HG03175 (cell line): Measurements from ENCODE around the gene MLANA.

Source experiments
- ATAC-seq: cut with Tn5 transposase; IDR thresholded peaks from one replicate; pipeline ENCODE4 v1.9.1; 2021; ENCODE audit warnings: mild to moderate bottlenecking, moderate library complexity; ENCODE audit not compliant: unreplicated experiment

Gene MLANA

DNA sequence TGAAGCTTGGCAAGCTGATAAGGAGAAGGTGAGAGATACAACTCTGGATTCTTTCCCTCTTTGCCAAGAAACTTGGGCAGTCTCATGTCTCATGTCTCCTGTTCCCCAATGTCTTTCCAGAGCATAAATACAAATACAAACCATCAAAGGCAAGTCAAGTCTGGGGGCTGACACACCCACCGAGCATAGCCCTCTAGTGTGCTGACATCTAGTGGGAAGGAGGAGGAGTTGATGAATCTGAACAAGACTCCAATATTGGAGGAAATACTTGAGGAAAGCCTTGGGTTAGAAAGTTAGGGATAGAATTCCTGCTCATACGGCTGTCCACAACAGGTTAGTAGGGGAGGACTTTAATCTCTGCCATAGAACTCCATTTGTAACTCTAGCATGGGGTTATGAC is 8.6 kb downstream of the MLANA start:
- ATAC-seq: no peak

DNA sequence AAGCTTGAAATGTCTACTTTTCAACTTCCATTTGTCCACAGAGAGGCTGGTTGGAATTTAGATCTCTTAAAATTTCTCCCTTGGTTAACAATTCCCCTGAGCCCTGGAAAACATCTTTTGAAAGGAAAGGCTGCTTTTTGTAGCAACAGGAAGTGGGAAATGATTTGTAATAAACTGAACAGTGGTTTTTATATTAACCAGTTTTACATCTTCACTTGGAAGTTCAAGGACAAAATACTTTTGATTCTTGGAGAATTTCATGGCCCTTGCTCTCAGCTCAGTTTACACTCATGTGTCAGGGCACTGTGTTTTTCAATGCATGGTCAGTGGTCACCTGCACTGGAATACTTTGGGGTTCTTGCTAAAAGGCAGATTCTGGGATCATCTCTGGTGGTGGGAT is 9.9 kb downstream of the MLANA start:
- ATAC-seq: no peak

DNA sequence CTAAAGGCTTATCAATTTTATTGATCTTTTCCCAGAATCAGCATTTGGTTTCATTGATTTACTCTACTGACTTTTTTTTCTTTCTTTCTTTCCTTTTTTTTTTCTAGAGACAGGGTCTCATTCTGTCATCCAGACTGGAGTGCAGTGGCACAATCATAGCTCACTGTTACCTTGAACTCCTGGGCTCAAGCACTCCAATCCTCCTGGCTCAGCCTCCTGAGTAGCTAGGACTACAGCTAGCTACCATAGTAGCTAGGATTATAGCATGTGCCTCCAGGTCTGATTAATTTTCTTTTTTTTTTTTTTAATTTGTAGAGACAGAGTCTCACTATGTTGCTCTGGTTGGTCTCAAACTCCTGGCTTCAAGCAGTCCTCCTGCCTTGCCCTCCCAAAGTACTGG is 11.7 kb downstream of the MLANA start:
- no peak for ATAC-seq

DNA sequence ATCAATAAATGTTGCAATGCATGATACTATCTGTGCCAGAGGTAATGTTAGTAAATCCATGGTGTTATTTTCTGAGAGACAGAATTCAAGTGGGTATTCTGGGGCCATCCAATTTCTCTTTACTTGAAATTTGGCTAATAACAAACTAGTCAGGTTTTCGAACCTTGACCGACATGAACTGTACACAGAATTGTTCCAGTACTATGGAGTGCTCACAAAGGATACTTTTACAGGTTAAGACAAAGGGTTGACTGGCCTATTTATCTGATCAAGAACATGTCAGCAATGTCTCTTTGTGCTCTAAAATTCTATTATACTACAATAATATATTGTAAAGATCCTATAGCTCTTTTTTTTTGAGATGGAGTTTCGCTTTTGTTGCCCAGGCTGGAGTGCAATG is 18.2 kb downstream of the MLANA start:
- no peak for ATAC-seq

DNA sequence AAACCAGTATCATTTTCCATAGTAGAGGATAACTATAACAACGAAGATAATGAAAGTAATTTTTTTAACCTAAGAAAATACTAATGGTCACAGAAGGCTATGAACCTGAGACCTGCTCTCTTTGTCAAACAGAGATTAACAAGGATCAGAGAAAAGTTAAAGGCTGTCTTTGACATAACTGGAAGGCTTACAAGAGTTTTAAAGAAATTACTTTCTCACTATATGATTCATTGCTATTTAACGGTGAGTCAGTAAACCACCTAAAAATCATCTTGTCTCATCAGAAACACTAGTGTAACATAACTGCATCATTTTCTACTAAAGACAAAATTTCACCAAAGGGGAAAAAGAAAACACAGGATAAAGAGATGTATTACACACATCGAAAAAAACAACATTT is 19.3 kb downstream of the MLANA start:
- no peak for ATAC-seq

DNA sequence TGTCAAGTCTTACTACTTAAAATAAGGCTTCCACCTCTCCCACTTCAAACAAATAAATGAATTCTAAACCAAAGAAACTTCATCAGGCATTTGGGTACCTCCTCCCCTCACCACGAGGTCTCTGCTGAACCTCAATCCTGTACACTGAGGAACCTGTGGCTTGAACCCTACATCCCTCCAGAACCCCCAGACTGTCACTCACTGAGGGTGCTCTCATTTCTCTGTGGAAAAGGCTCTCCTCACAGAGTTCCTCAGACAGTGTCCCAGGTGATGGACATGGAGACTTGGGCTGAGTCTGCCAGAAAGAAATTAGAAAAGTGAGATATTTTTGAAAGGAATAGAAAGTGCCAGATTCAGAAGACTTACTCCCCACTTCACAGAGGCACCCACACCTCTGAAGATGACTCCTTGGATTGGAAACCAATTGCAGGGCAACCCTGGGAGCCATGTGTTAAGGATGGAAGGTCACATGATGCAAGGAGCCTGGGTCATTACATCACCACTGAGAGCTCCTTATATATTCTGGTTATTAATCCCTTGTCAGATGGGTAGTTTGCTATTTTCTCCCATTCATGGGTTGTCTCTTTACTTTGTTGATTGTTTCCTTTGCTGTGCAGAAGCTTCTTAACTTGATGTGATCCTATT is 19.8 kb downstream of the MLANA start:
- no peak for ATAC-seq

DNA sequence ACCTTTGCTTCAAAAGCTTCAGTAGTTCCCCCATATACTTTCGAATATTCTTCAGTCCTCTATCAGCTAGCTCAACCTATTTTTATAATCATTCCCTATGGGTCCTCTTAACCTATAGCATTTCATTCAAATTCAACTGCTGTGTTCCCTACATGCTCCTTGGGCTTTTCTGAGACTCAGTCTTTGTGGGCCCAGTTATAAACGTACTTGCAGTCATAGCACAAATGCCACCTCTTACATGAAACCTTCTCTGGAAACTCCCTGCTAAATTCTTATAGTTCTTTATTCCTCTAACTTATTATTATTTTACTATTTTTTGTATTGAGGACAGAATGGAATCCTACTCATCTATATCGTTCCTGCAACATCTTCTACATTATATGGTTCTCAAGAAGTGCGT is 24.7 kb downstream of the MLANA start:
- ATAC-seq: no peak

DNA sequence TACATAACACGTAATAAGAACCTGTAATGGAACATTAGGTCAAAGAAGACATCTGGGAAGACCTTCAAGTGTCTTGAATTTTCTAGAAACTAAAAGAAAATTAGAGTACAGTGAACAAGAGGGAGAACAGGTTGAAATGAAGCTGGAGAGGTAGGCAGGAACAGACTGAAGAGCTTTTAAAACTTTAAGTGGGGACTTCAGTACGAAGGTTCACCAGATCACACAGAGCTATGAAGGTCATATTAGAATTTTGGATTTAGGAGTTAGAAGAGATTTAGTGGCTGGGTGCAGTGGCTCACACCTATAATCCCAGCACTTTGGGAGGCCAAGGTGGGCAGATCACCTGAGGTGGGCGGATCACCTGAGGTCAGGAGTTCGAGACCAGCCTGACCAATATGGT is 26.6 kb downstream of the MLANA start:
- ATAC-seq: no peak

DNA sequence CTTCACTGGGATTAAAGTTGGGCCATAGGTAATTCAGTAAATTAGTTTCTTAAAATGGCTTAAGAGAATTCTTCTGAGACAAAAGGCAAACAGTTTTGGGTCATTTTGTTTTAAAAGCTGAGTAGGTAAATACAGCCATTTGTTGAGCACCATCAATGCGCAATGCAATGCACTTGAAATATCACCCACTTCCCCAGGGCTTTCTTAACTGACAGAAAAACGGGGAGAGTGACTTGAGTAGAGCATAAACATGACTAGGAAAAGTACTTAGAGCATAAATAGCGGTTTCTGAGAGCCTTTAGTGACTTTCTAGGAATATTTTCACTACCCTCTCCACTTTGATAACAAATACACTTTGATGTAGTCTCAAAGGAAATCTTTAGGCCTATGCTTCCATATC is 27.2 kb downstream of the MLANA start:
- no peak for ATAC-seq

DNA sequence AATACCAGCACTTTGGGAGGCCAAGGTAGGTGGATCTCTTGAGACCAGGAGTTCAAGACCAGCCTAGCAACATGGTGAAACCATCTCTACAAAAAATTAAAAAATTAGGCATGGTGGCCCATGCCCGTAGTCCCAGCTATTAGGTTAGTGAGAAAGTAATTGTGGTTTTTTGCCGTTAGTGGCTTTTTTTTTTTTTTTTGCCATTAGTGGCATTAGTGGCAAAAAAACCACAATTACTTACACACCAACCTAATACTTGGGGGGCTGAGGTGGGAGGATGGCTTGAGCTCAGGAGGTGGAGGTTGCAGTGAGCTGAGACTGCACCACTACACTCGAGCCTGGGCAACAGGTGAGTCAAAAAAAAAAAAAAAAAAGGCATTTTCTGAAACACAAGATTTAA is 27.8 kb downstream of the MLANA start:
- no peak for ATAC-seq

DNA sequence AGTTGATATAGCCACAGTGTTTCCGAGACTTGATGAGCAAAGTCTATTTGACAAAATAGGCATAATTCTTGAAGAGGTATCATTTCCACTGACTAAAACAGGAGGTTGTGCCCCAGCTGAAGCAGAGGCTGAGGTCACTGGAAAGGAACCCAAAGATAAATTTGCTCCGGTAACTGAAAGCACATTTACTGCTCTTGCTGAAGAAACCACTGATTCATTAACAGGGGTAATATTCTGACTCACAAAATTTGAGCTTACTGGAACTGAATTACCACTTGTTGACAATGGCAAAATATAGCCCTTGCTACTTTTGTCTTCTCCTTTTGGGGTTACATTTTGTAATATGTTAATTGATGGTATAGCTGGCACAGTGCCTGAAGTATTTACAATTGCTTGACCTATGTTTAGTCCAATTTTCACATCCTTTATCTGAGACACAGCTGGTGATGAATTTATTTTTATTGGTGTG is 30.2 kb downstream of the MLANA start:
- peak; percentile 83 for ATAC-seq

DNA sequence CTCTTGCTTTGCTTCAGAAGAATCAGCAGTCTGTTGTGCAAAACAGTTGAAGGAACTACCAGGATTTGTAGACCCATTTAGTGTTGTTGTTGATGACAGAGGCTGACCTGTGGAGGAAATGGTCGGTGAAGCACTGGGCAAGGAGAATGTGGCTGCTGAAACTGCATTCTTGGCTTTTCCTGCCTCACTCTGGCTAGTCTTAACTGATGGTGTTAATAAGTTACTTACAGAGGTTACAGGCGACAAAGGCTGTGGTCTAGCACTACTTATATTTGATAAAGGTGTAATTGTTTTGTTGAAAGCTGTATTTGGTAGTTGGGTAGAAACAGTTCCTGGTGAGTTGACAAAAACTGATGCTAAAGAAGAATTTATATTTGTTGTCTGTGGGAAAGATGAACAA is 31.5 kb downstream of the MLANA start:
- ATAC-seq: peak; percentile 68

DNA sequence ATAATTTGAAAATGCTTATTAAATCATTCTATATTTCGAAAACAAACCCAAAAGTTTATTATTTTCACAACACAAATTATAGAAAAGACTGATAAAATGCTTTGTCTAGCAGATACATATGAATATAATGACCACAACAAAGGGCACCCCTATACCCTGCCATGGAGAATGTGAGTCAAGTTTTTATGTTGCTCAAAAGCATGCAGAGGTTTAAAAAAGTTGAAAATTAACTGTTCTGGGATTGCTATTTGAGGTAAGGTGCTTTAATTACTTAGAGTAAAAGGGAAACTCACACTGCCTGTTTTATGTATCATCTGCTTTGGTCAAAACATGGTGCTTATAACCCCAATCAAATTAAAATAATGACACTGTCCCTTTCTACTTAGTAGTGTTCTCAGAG is 41.0 kb downstream of the MLANA start:
- no peak for ATAC-seq

DNA sequence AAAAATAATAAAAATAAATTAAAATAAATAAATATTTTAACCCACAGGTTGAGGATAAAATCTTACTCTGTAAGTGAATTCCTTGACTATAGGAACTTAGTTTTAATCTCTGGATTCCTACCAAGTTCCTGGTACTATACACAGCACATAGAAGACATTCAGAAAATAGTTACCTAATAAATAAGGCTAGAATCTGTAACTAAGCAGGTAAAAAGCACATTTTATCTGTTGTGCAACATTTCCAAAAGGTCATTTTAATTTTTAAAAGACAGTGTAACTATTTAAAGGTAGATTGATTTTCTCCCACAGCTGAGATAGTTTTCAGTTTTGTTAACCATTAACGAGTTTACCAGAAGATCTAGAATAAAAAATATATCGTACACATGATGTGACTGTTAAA is 47.8 kb downstream of the MLANA start:
- no peak for ATAC-seq

DNA sequence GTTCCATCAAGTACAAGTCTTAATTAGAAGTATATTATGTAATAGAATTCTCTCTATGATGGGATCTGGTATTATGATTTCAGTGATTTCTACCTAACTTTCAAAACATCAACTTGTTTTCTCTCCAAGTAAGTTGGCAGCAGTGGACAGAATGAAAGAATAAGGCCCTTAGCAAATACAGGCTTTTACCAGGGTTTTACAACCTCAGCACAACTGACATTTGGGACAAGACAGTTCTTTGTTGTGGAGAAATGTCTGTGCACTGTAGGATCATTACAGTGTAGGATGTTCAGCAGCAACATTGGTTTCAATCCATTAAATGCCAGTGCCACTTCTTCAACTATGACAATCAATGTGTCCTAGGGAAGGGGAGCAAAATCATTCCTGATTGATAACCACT is 48.8 kb downstream of the MLANA start:
- ATAC-seq: no peak

DNA sequence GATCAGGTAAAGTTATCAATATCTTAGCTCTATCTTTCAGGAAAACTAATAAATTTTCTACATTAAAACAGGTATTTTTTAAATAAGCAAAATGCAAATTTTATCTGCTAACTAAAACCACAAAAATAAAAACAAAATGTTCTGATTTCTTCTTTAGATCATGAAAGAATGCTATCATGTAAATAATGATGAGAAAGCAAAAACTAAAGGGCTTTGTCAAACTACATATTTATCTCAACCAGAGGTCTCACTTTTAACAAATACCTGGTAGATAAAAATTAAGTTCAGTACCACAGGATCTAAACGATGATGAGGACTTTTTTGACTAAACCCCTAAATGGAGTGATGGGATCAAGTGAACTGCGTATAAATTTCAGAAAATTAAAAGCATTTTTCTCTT is 50.5 kb downstream of the MLANA start:
- ATAC-seq: no peak

DNA sequence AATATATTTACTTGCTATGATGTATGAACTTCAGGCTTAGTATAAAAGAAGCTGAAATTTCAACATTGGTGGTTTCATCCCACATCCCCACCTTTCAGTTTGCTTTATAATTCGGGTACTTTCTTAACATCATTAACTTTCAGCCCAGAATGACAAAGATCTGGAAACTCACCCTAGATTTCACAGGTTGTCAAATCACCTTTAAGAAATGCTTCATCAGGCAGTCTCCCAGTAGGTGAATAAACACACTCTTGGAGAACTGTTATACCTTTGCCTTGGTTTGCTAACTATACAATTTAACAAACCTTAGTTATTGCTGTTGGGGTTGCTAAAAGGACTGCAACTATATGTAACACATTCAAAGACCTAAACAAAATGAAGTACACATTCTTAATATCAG is 54.4 kb downstream of the MLANA start:
- no peak for ATAC-seq

DNA sequence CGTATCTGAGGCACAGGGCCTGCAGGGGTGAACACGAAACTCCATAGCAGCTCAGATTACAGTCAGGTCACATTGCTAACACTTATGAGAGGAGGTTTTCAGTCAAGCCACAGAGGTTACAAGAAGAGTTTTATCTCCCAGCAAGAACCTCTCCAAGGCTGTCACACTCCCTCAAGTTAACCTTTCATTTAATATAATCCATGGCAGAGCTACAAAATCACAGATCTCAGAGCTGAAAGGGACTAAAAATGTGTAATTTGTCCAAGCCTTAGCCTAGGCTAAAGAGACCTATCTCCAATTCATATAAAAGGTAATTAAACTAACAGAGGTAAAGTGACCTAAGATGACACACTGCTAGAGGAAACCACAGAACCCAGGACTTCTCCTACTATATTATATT is 57.2 kb downstream of the MLANA start:
- peak; percentile 47 for ATAC-seq

DNA sequence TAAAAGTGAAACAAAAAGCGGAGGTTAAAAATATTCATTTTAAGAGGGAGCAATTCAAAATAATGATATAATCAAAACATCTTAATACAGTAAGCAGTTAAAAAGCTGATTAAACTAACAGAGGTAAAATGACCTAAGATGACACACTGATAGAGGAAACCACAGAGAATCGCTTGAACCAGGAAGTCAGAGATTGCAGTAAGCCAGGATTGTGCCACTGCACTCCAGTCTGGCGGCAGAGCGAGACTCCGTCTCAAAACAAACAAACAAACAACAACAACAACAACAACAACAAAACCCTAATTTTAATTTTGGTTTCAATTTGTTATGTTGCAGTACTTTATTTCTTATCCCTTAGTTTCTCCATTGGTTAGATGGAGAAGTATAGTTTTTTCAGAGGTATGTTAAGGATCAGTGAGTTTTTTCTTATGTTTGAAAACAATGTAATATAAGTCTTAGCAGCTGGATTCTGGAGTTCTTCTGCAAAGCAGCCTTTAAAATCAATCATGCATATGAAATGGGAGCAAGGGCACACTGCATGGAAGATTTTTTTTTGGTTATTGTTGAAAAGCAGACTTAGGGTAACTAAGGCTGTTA is 58.5 kb downstream of the MLANA start:
- ATAC-seq: no peak

DNA sequence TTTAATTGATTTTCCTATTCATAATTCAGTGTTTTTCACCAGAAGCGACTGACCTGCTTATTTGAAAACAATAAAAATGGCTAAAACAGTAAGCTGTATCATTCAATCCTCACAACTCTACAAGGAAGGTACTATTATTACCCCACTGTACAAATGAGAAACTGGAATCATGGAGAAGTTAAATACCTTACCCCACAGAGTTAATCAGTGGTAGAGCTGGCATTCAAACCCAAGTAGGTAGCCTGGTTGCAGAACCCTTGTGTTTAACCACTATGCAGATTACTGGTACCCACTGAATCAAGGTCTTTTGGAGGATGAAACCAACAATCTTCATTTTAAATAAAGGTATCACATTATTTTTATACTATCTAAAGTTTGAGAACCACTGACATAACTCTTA is 59.6 kb downstream of the MLANA start:
- ATAC-seq: no peak

DNA sequence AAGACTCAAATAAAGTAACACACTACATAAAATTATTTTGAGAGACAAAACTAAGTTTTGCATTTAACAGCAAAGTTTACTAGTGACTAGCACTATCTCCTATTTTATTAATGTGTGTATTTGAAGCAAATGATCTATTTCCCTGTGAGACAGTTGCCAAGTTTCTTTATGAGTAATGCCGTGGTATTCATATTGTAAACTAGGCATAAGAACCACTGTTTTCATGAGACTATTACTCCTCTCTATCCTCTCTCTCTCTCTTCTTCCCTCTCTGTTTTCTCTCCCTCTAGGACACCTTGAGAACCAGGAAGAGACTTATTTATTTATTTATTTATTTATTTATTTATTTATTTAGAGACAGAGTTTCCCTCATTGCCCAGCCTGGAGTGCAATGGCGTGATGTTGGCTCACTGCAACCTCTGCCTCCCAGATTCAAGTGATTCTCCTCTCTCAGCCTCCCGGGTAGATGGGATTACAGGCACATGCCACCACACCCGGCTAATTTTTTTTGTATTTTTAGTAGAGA is 61.1 kb downstream of the MLANA start:
- ATAC-seq: no peak

DNA sequence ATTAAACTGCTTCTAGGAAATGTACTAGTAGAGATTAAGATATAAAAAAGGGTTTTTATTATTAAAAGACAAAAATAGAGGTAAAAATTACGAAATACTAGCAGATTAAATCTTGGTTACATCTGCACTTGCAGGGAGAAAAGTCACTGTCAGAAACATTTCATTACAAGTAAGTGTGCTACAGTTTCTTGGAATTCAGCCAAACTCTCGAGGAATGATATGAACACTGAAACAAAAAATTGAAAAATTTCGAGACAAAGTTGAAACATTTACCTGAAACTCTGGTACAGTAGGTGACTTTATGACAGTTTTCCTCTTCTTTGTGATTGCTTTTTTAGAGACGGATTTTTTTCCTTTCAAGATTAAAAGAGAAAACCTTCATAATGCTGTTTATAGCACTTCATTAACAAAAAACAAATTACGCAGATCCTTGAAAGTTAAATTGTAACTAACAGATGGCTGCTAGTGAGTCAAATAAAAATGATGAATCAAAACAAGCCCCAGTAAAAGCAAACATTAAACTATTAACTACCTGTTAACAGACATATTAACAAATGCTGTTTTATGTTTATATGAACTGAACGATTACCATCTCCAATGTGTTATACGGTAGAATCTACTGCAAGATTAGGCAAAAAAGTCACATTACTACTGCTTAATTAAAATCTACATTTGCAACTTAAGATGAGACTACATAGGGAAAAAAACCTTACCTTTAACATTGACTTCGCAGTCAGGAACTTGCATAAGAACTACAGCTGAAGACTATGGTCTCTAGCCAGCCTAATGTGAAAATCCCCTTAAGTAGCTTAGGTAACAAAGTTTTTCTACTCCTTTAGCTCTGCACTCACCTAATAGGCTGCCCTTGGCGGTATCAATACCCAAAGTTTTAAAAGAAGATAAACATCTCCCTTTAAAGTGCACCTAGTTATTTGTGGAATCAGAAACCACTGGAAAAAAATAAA is 63.3 kb downstream of the MLANA start:
- no peak for ATAC-seq
